H1 (cell line): Measurements from ENCODE around the gene TMEM269. TPM values are rescaled to one million over a fixed set of nuclear protein-coding genes. Genes with fewer than 3 reads are reported as not detected.

Experiments
- CTCF ChIA-PET: fragments of 300-600 bp; sonication (Branson Sonifier 250); formaldehyde crosslinking; loops from one replicate; lab custom pipeline; 2021; ENCODE audit not compliant: partially characterized antibody; lab: Charles Lee
- POLR2A ChIA-PET: fragments of 300-600 bp; sonication (Branson Sonifier 250); formaldehyde crosslinking; loops from one replicate; lab custom pipeline; 2021; ENCODE audit warnings: inconsistent platforms; ENCODE audit not compliant: partially characterized antibody; lab: Charles Lee
- DNase-seq, 2 experiments: peaks; one replicate each; pipeline versions ENCODE4 v3.0.0 to v3.0.0-alpha.2; 2010 to 2022; ENCODE audit warnings: low spot score in 2 of 2, low read depth in 1 of 2, mixed read lengths in 1 of 2
- FAIRE-seq: peaks from 2 replicates; lab custom pipeline; 2011; peaks lifted over from hg19 to GRCh38; lab: Jason Lieb, UNC
- H2AFZ ChIP-seq: 2 replicates; pipeline ENCODE4 v1.8.1; 2012; ENCODE audit warnings: low read length, inconsistent platforms
- H2AK5ac ChIP-seq: 2 replicates; pipeline ENCODE4 v1.6.1; 2013; ENCODE audit warnings: low read depth, low read length
- H2BK120ac ChIP-seq: replicated peaks from 2 replicates; pipeline ENCODE3; 2013; ENCODE audit warnings: low read depth, low read length, inconsistent platforms
- H2BK12ac ChIP-seq: 2 replicates; pipeline ENCODE4 v1.6.1; 2013; ENCODE audit warnings: low read depth, low read length
- H2BK15ac ChIP-seq: 2 replicates; pipeline ENCODE4 v1.6.1; 2013; ENCODE audit warnings: low read length
- H2BK20ac ChIP-seq: 2 replicates; pipeline ENCODE4 v1.6.1; 2013; ENCODE audit warnings: low read length
- H2BK5ac ChIP-seq: 2 replicates; pipeline ENCODE4 v1.6.1; 2013; ENCODE audit warnings: low read depth, low read length
- H3K14ac ChIP-seq: 2 replicates; pipeline ENCODE4 v1.6.1; 2013; ENCODE audit warnings: inconsistent platforms; ENCODE audit not compliant: insufficient read length
- H3K18ac ChIP-seq: 2 replicates; pipeline ENCODE4 v1.6.1; 2013; ENCODE audit warnings: low read length; ENCODE audit errors: extremely low read depth
- H3K23ac ChIP-seq: 2 replicates; pipeline ENCODE4 v1.6.1; 2013; ENCODE audit warnings: inconsistent platforms; ENCODE audit not compliant: insufficient read length
- H3K23me2 ChIP-seq: 2 replicates; pipeline ENCODE4 v1.6.1; 2013; ENCODE audit warnings: low read depth, low read length
- H3K27ac ChIP-seq: 2 replicates; pipeline ENCODE4 v1.6.1; 2011; ENCODE audit warnings: low read depth, low read length, inconsistent platforms
- H3K27me3 ChIP-seq, 4 experiments: replicated peaks in 1 of 4; 1 replicate in 1 of 4; 2 replicates in 3 of 4; pipeline versions ENCODE4 v1.6.1 to v1.8.1; 2011 to 2013; ENCODE audit warnings: low read length in 3 of 4, mild to moderate bottlenecking in 3 of 4, inconsistent platforms in 2 of 4, mixed read lengths in 2 of 4, moderate library complexity in 1 of 4; ENCODE audit not compliant: control insufficient read depth in 3 of 4, insufficient read depth in 3 of 4; ENCODE audit errors: extremely low read depth in 1 of 4
- H3K36me3 ChIP-seq, 4 experiments: 2 replicates each; pipeline versions ENCODE4 v1.6.1 to v1.8.1; 2011 to 2013; ENCODE audit warnings: mild to moderate bottlenecking in 4 of 4, low read length in 3 of 4, moderate library complexity in 2 of 4, control low read depth in 1 of 4, inconsistent platforms in 1 of 4; ENCODE audit not compliant: insufficient read depth in 4 of 4, control insufficient read depth in 2 of 4
- H3K4ac ChIP-seq: replicated peaks from 2 replicates; pipeline ENCODE3; 2013; ENCODE audit warnings: low read length, low read depth, mixed read lengths, inconsistent platforms; ENCODE audit not compliant: insufficient read length
- H3K4me1 ChIP-seq, 4 experiments: replicated peaks in 1 of 4; 1 replicate in 1 of 4; 2 replicates in 3 of 4; pipeline versions ENCODE4 v1.6.1 to v1.8.1; 2011 to 2013; ENCODE audit warnings: low read length in 3 of 4, inconsistent platforms in 2 of 4, mixed read lengths in 1 of 4; ENCODE audit not compliant: insufficient read depth in 4 of 4, control insufficient read depth in 3 of 4
- H3K4me2 ChIP-seq, 2 experiments: 2 replicates each; pipeline versions ENCODE4 v1.6.1 to v1.8.1; 2011 to 2013; ENCODE audit warnings: low read depth in 2 of 2, low read length in 2 of 2, control low read depth in 1 of 2, inconsistent platforms in 1 of 2, mild to moderate bottlenecking in 1 of 2; ENCODE audit not compliant: insufficient read depth in 1 of 2
- H3K4me3 ChIP-seq, 4 experiments: fragments of 200-600, 300-600 bp in 1 of 4; sonication (generic), shearing (Covaris generic), sonication (Bioruptor Twin) in 1 of 4; 2 replicates each; pipeline versions ENCODE4 v1.5.1 to v1.8.1; 2011 to 2016; ENCODE audit warnings: low read length in 4 of 4, low read depth in 3 of 4, control low read depth in 2 of 4, inconsistent platforms in 2 of 4, mild to moderate bottlenecking in 2 of 4, mixed read lengths in 1 of 4, moderate library complexity in 1 of 4; ENCODE audit not compliant: insufficient read depth in 2 of 4; ENCODE audit errors: extremely low read depth in 1 of 4
- H3K56ac ChIP-seq: replicated peaks from 2 replicates; pipeline ENCODE3; 2013; ENCODE audit warnings: low read depth, mild to moderate bottlenecking, mixed read lengths, low read length, inconsistent platforms; ENCODE audit not compliant: insufficient read length
- H3K79me1 ChIP-seq: 2 replicates; pipeline ENCODE4 v1.6.1; 2013; ENCODE audit warnings: low read depth, low read length, control low read depth
- H3K79me2 ChIP-seq, 2 experiments: 2 replicates each; pipeline versions ENCODE4 v1.6.1 to v1.8.1; 2012 to 2013; ENCODE audit warnings: low read length in 2 of 2, mild to moderate bottlenecking in 2 of 2, inconsistent platforms in 1 of 2; ENCODE audit not compliant: insufficient read depth in 2 of 2, control insufficient read depth in 1 of 2
- H3K9ac ChIP-seq, 4 experiments: replicated peaks in 1 of 4; 1 replicate in 1 of 4; 2 replicates in 3 of 4; pipeline versions ENCODE4 v1.6.1 to v1.8.1; 2011 to 2013; ENCODE audit warnings: low read depth in 3 of 4, low read length in 3 of 4, control low read depth in 2 of 4, mild to moderate bottlenecking in 2 of 4, moderate library complexity in 2 of 4, inconsistent platforms in 1 of 4; ENCODE audit errors: extremely low read depth in 1 of 4
- H3K9me3 ChIP-seq, 2 experiments: 2 replicates each; pipeline versions ENCODE4 v1.6.1 to v1.8.1; 2012 to 2013; ENCODE audit warnings: mild to moderate bottlenecking in 2 of 2, moderate library complexity in 2 of 2, control low read depth in 1 of 2, inconsistent platforms in 1 of 2, low read depth in 1 of 2, low read length in 1 of 2, mixed read lengths in 1 of 2; ENCODE audit not compliant: insufficient read depth in 2 of 2
- H4K20me1 ChIP-seq, 2 experiments: replicated peaks in 1 of 2; 2 replicates each; pipeline versions ENCODE3 to v1.8.1; 2011 to 2013; ENCODE audit warnings: inconsistent platforms in 2 of 2, low read length in 2 of 2, mild to moderate bottlenecking in 1 of 2; ENCODE audit not compliant: insufficient read depth in 2 of 2, control insufficient read depth in 1 of 2
- H4K5ac ChIP-seq: 2 replicates; pipeline ENCODE4 v1.6.1; 2013; ENCODE audit warnings: low read length, low read depth, mixed read lengths, inconsistent platforms; ENCODE audit not compliant: insufficient read length
- H4K8ac ChIP-seq: 2 replicates; pipeline ENCODE4 v1.8.0; 2013; ENCODE audit warnings: mild to moderate bottlenecking, moderate library complexity, low read length, inconsistent platforms; ENCODE audit not compliant: insufficient read depth; ENCODE audit errors: extremely low read depth
- H4K91ac ChIP-seq: replicated peaks from 2 replicates; pipeline ENCODE3; 2013; ENCODE audit warnings: low read length, mixed read lengths, inconsistent platforms; ENCODE audit not compliant: insufficient read length
- ATF3 ChIP-seq: IDR thresholded peaks from 2 replicates; pipeline ENCODE4 v1.6.1; 2011; ENCODE audit warnings: low read depth, mild to moderate bottlenecking, low read length; ENCODE audit not compliant: insufficient read depth
- BCL11A ChIP-seq, 2 experiments: IDR thresholded peaks; one replicate each; pipeline ENCODE4 v1.6.1; 2011; ENCODE audit warnings: low read depth in 2 of 2, low read length in 2 of 2, mild to moderate bottlenecking in 2 of 2
- CBX5 ChIP-seq: fragments of 300-800, 300-1000 bp; sonication (generic); IDR thresholded peaks from 2 replicates; pipeline ENCODE4 v1.7.1; 2016; ENCODE audit warnings: antibody characterized with exemption, low read length, low read depth
- CEBPB ChIP-seq: IDR thresholded peaks from 2 replicates; pipeline ENCODE4 v1.6.1; 2012; ENCODE audit warnings: low read depth, low read length
- CREB1 ChIP-seq: IDR thresholded peaks from 2 replicates; pipeline ENCODE4 v1.6.1; 2012; ENCODE audit warnings: inconsistent platforms
- EZH2 ChIP-seq: fragments of 200-600 bp; sonication (generic); IDR thresholded peaks from 2 replicates; pipeline ENCODE4 v1.7.1; 2012; ENCODE audit warnings: low read depth, mild to moderate bottlenecking, moderate library complexity, low read length, inconsistent platforms; ENCODE audit not compliant: severe bottlenecking
- HDAC6 ChIP-seq: IDR thresholded peaks from one replicate; pipeline ENCODE4 v1.7.1; 2012; ENCODE audit warnings: low read depth, mild to moderate bottlenecking, inconsistent platforms, low read length, moderate library complexity
- JUN ChIP-seq: IDR thresholded peaks from 2 replicates; pipeline ENCODE4 v1.6.1; 2011; ENCODE audit warnings: low read depth, mild to moderate bottlenecking, improper control_type of control experiment, low read length
- JUND ChIP-seq: IDR thresholded peaks from 2 replicates; pipeline ENCODE4 v1.6.1; 2011; ENCODE audit warnings: mild to moderate bottlenecking, improper control_type of control experiment, low read length
- SAP30 ChIP-seq: fragments of 300-600 bp; sonication (generic); IDR thresholded peaks from 2 replicates; pipeline ENCODE4 v1.7.1; 2012; ENCODE audit warnings: low read length, moderate library complexity, mild to moderate bottlenecking, inconsistent platforms; ENCODE audit not compliant: insufficient read depth, insufficient replicate concordance
- SIN3A ChIP-seq, 2 experiments: IDR thresholded peaks in 1 of 2; conservative IDR thresholded peaks in 1 of 2; 2 replicates each; pipeline ENCODE4 v1.6.1; 2011 to 2012; ENCODE audit warnings: low read length in 2 of 2, improper control_type of control experiment in 1 of 2, low read depth in 1 of 2, mild to moderate bottlenecking in 1 of 2
- SP1 ChIP-seq: IDR thresholded peaks from 2 replicates; pipeline ENCODE4 v1.6.1; 2011; ENCODE audit warnings: low read depth, low read length
- SP2 ChIP-seq: IDR thresholded peaks from 2 replicates; pipeline ENCODE4 v1.6.1; 2012; ENCODE audit warnings: mild to moderate bottlenecking, low read length, inconsistent platforms
- TCF12 ChIP-seq: IDR thresholded peaks from 2 replicates; pipeline ENCODE4 v1.6.1; 2011; ENCODE audit warnings: low read depth, mild to moderate bottlenecking, low read length
- polyA plus RNA-seq, 7 experiments: library from polyadenylated mRNA; depleted of rRNA in 3 of 7; stranded (reverse) in 5 of 7; unstranded in 2 of 7; fragments of >200 nt in 5 of 7; fragments of 200-250 nt in 2 of 7; gene quantifications; 1 replicate in 5 of 7; 2 replicates in 1 of 7; 4 replicates in 1 of 7; pipeline versions ENCODE4 v1.2.1 to v1.2.3, GENCODE V29; 2011 to 2013; ENCODE audit warnings: missing spikeins in 2 of 7, mixed read lengths in 2 of 7
- total RNA-seq: library from RNA; stranded (reverse); fragmentation: NEBNext Ultra II Directional; extraction: Animal tissue kit (Norgen Biotek cat#: 25700); gene quantifications from 2 replicates; pipeline ENCODE4 v1.2.1, GENCODE V29; 2021

TMEM269 gene
- total and polyA plus RNA-seq, 2 of the 8 experiments (the other 6 are each of a cell fraction or from before 2014, with no cell fraction given), result 0.14 to 0.35 TPM

- no peaks in the 10 kb centered on the region for H4K20me1 ChIP-seq
- peaks cover 9 to 11% of the 10 kb centered on the region in 2 experiments for H3K9me3 ChIP-seq
- no peak overlapping the region for H3K27ac ChIP-seq
- no peak for FAIRE-seq
- H3K4me2 ChIP-seq, result no peak overlapping the region
- POLR2A ChIA-PET, result interaction anchor here (2.7 kb wide), 1 partner anchor 9 kb away, joined by 12 read pairs; the partner anchor contains the start of gene ERMAP
- DNase-seq, result no peak
- H3K27me3 ChIP-seq, result no peaks in the 10 kb centered on the region
- no peak overlapping the region for H2AFZ ChIP-seq
- no peak overlapping the region for H3K56ac ChIP-seq
- H2AK5ac ChIP-seq, result no peak overlapping the region
- H3K79me1 ChIP-seq, result no peaks in the 10 kb centered on the region
- no peak overlapping the region for H2BK12ac ChIP-seq
- no peak overlapping the region for H3K4me3 ChIP-seq
- CTCF ChIA-PET, result interaction anchor here (0.6 to 1.8 kb wide), 5 partner anchors 29 to 261 kb away, joined by 3 to 16 read pairs (median 3); partner anchors contain the start of gene CLDN19
- no peak overlapping the region for H3K4ac ChIP-seq
- no peak overlapping the region for H2BK15ac ChIP-seq
- no peaks in the 10 kb centered on the region for H3K4me1 ChIP-seq
- H2BK5ac ChIP-seq, result no peak overlapping the region
- H3K36me3 ChIP-seq, result peaks cover 0 to 12% (median 2%) of the 10 kb centered on the region in 4 experiments; a peak in 4 of 8 replicates
- H3K23me2 ChIP-seq, result no peaks in the 10 kb centered on the region
- H3K14ac ChIP-seq, result no peak overlapping the region
- H2BK20ac ChIP-seq, result no peak overlapping the region
- H4K91ac ChIP-seq, result no peak overlapping the region
- H3K23ac ChIP-seq, result no peak overlapping the region
- H2BK120ac ChIP-seq, result no peak overlapping the region
- H4K5ac ChIP-seq, result no peak overlapping the region
- no peaks in the 10 kb centered on the region for H3K79me2 ChIP-seq
- no peak overlapping the region for H3K9ac ChIP-seq
- H4K8ac ChIP-seq, result no peak overlapping the region
- no peak overlapping the region for H3K18ac ChIP-seq
- TF ChIP-seq CEBPB (no peak), CBX5 (no peak), HDAC6 (no peak), SAP30 (no peak), JUND (no peak), SIN3A (conservative IDR thresholded peaks at IDR 0.05 in 1 of 2, IDR thresholded peaks at IDR 0.05 in 1 of 2; ENCODE audit: low read depth in 1 of 2, low read length in 2 of 2) (no peak), SP1 (no peak), BCL11A (IDR thresholded peaks at IDR 0.05; ENCODE audit: low read depth in 2 of 2, low read length in 2 of 2) (no peak), TCF12 (no peak), SP2 (no peak), JUN (no peak), ATF3 (no peak), EZH2 (no peak), CREB1 (no peak)
These were observed 22.4 kb downstream of the TMEM269 start for GRCh38 chr1:42807056-42807668.
